HepG2 (cell line): Measurements from ENCODE around the gene KLF6. TPM values are rescaled to one million over a fixed set of nuclear protein-coding genes. Genes with fewer than 3 reads are reported as not detected.

Experiments used
- ATRX ChIP-seq: sonication (generic); formaldehyde crosslinking; IDR thresholded peaks from 2 replicates; pipeline ENCODE4 v1.4.0; 2020; ENCODE audit warnings: missing genetic modification reagents, borderline replicate concordance
- DNMT1 ChIP-seq: sonication (generic); formaldehyde crosslinking; IDR thresholded peaks from 2 replicates; pipeline ENCODE4 v1.5.1; 2020; ENCODE audit warnings: mild to moderate bottlenecking, missing genetic modification reagents
- HOXA9 ChIP-seq: sonication (generic); formaldehyde crosslinking; IDR thresholded peaks from 2 replicates; pipeline ENCODE4 v1.8.1; 2022; ENCODE audit warnings: missing genetic modification reagents, mild to moderate bottlenecking, moderate library complexity, borderline replicate concordance
- MAFF ChIP-seq: IDR thresholded peaks from 2 replicates; pipeline ENCODE4 v1.6.1; 2011; ENCODE audit warnings: low read depth, low read length, improper control_type of control experiment
- PHF5A ChIP-seq: IDR thresholded peaks from one replicate; pipeline ENCODE4 v1.6.1; 2018; ENCODE audit warnings: low read depth, missing genetic modification reagents; ENCODE audit not compliant: unreplicated experiment
- TGIF2 ChIP-seq: IDR thresholded peaks from 2 replicates; pipeline ENCODE4 v1.6.1; 2016; ENCODE audit warnings: control low read depth, missing compliant biosample characterization
- TRIM24 ChIP-seq: sonication (generic); formaldehyde crosslinking; IDR thresholded peaks from 2 replicates; pipeline ENCODE4 v1.8.0; 2022; ENCODE audit warnings: mild to moderate bottlenecking, missing genetic modification reagents
- ZFY ChIP-seq: sonication (generic); formaldehyde crosslinking; IDR thresholded peaks from 2 replicates; pipeline ENCODE4 v1.4.0; 2020; ENCODE audit warnings: missing genetic modification reagents
- ZNF232 ChIP-seq: sonication (generic); formaldehyde crosslinking; IDR thresholded peaks from 2 replicates; pipeline ENCODE4 v1.4.0; 2020; ENCODE audit warnings: missing genetic modification reagents, borderline replicate concordance
- ZNF724P ChIP-seq: sonication (generic); formaldehyde crosslinking; IDR thresholded peaks from 2 replicates; pipeline ENCODE4 v1.8.0; 2022; ENCODE audit warnings: missing genetic modification reagents, borderline replicate concordance
- ZNF776 ChIP-seq: sonication (generic); formaldehyde crosslinking; IDR thresholded peaks from 2 replicates; pipeline ENCODE4 v1.4.0; 2020; ENCODE audit warnings: mild to moderate bottlenecking, missing genetic modification reagents
- polyA plus RNA-seq, 8 experiments: library from polyadenylated mRNA; depleted of rRNA in 3 of 8; stranded (reverse) in 7 of 8; unstranded in 1 of 8; fragments of >200 nt; fragmentation: Illumina TruSeq in 4 of 8; extraction: Trizol in 4 of 8; gene quantifications; 2 replicates each; pipeline versions ENCODE4 v1.2.1 to v1.2.3, GENCODE V29; 2011 to 2016; ENCODE audit warnings: low read depth in 4 of 8, missing spikeins in 1 of 8, mixed read lengths in 1 of 8; ENCODE audit not compliant: insufficient read depth in 1 of 8
- total RNA-seq, 5 experiments: library from RNA; depleted of rRNA; stranded (reverse); fragments of >200 nt; fragmentation: Illumina TruSeq; extraction: Trizol; gene quantifications; 2 replicates each; pipeline ENCODE4 v1.2.3, GENCODE V29; 2016; ENCODE audit warnings: low read depth in 1 of 5
- TF ChIP-seq, protein P1 (sequence below): sonication (generic); formaldehyde crosslinking; IDR thresholded peaks from 2 replicates; pipeline ENCODE4 v1.4.0; 2020; ENCODE audit warnings: mild to moderate bottlenecking, missing genetic modification reagents, borderline replicate concordance
- TF ChIP-seq, protein P2 (sequence below): sonication (generic); formaldehyde crosslinking; conservative IDR thresholded peaks from 2 replicates; pipeline ENCODE4 v1.4.0; 2020; ENCODE audit warnings: missing genetic modification reagents
- TF ChIP-seq, protein P3 (sequence below): sonication (generic); formaldehyde crosslinking; IDR thresholded peaks from 2 replicates; pipeline ENCODE4 v1.4.0; 2020; ENCODE audit warnings: missing genetic modification reagents, low read depth, mild to moderate bottlenecking, borderline replicate concordance
- TF ChIP-seq, protein P4 (sequence below): sonication (generic); formaldehyde crosslinking; IDR thresholded peaks from 2 replicates; pipeline ENCODE4 v1.4.0; 2020; ENCODE audit warnings: missing genetic modification reagents, mild to moderate bottlenecking, borderline replicate concordance
- TF ChIP-seq, protein P5 (sequence below): sonication (generic); formaldehyde crosslinking; IDR thresholded peaks from 2 replicates; pipeline ENCODE4 v1.4.0; 2020; ENCODE audit warnings: mild to moderate bottlenecking, missing genetic modification reagents

KLF6 gene
- total and polyA plus RNA-seq, 2 of the 13 experiments (the other 11 are each of a cell fraction or from before 2014, with no cell fraction given), result 27.0 to 71.9 TPM

DNA sequence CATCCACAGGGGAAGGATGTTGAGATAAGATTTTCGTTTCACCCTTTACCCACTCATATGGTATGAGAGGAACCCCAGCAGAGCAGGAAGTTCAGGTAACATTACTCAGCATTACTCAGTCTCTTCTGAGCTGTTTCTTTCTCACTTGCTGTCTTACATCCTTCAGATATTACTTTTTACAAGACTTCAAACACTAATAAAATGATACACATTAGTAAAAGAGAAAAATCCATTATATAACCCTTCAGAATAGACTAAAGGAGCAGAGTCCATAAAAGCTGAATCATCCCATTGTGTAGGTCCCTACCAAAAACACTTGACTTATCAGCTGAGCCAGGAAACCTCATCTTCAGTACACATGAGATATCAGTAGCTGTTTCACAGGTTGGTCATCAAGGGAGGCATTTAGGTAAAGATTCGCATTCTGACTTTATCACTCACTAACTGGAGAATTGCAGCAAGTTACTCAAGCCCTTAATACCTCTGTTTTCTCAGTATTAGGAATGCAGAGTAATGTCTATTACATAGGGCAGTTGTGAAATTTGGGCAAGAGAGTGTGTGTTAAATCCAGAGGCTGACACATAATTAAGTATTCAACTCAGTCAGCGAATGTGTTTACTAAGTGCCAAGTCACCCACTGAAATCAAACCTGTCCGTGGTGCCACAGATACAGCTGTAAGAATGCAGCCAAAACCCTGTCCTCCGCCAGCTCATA, 44.7 kb downstream of the KLF6 start (continued):
- no peak for TF ChIP-seq ATRX (CRISPR knock-in tag)
- TF ChIP-seq, protein P1, sequence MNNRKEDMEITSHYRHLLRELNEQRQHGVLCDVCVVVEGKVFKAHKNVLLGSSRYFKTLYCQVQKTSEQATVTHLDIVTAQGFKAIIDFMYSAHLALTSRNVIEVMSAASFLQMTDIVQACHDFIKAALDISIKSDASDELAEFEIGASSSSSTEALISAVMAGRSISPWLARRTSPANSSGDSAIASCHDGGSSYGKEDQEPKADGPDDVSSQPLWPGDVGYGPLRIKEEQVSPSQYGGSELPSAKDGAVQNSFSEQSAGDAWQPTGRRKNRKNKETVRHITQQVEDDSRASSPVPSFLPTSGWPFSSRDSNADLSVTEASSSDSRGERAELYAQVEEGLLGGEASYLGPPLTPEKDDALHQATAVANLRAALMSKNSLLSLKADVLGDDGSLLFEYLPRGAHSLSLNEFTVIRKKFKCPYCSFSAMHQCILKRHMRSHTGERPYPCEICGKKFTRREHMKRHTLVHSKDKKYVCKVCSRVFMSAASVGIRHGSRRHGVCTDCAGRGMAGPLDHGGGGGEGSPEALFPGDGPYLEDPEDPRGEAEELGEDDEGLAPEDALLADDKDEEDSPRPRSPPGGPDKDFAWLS, result no peak
- TF ChIP-seq, protein P2, sequence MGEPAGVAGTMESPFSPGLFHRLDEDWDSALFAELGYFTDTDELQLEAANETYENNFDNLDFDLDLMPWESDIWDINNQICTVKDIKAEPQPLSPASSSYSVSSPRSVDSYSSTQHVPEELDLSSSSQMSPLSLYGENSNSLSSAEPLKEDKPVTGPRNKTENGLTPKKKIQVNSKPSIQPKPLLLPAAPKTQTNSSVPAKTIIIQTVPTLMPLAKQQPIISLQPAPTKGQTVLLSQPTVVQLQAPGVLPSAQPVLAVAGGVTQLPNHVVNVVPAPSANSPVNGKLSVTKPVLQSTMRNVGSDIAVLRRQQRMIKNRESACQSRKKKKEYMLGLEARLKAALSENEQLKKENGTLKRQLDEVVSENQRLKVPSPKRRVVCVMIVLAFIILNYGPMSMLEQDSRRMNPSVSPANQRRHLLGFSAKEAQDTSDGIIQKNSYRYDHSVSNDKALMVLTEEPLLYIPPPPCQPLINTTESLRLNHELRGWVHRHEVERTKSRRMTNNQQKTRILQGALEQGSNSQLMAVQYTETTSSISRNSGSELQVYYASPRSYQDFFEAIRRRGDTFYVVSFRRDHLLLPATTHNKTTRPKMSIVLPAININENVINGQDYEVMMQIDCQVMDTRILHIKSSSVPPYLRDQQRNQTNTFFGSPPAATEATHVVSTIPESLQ (CRISPR knock-in tag), result no peak
- TF ChIP-seq, protein P3, sequence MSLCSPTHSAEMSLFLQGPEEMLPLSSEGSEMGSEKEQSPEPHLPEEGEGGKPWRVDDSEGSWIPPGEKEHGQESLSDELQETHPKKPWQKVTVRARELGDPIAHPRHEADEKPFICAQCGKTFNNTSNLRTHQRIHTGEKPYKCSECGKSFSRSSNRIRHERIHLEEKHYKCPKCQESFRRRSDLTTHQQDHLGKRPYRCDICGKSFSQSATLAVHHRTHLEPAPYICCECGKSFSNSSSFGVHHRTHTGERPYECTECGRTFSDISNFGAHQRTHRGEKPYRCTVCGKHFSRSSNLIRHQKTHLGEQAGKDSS, result no peak
- TF ChIP-seq, protein P4, sequence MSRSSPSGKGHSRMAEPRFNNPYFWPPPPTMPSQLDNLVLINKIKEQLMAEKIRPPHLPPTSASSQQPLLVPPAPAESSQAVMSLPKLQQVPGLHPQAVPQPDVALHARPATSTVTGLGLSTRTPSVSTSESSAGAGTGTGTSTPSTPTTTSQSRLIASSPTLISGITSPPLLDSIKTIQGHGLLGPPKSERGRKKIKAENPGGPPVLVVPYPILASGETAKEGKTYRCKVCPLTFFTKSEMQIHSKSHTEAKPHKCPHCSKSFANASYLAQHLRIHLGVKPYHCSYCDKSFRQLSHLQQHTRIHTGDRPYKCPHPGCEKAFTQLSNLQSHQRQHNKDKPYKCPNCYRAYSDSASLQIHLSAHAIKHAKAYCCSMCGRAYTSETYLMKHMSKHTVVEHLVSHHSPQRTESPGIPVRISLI, result peak; percentile 34; the same call in 1 of the 2 replicates
- TF ChIP-seq DNMT1 (CRISPR knock-in tag), result no peak
- TF ChIP-seq HOXA9, result no peak
- TF ChIP-seq, protein P5, sequence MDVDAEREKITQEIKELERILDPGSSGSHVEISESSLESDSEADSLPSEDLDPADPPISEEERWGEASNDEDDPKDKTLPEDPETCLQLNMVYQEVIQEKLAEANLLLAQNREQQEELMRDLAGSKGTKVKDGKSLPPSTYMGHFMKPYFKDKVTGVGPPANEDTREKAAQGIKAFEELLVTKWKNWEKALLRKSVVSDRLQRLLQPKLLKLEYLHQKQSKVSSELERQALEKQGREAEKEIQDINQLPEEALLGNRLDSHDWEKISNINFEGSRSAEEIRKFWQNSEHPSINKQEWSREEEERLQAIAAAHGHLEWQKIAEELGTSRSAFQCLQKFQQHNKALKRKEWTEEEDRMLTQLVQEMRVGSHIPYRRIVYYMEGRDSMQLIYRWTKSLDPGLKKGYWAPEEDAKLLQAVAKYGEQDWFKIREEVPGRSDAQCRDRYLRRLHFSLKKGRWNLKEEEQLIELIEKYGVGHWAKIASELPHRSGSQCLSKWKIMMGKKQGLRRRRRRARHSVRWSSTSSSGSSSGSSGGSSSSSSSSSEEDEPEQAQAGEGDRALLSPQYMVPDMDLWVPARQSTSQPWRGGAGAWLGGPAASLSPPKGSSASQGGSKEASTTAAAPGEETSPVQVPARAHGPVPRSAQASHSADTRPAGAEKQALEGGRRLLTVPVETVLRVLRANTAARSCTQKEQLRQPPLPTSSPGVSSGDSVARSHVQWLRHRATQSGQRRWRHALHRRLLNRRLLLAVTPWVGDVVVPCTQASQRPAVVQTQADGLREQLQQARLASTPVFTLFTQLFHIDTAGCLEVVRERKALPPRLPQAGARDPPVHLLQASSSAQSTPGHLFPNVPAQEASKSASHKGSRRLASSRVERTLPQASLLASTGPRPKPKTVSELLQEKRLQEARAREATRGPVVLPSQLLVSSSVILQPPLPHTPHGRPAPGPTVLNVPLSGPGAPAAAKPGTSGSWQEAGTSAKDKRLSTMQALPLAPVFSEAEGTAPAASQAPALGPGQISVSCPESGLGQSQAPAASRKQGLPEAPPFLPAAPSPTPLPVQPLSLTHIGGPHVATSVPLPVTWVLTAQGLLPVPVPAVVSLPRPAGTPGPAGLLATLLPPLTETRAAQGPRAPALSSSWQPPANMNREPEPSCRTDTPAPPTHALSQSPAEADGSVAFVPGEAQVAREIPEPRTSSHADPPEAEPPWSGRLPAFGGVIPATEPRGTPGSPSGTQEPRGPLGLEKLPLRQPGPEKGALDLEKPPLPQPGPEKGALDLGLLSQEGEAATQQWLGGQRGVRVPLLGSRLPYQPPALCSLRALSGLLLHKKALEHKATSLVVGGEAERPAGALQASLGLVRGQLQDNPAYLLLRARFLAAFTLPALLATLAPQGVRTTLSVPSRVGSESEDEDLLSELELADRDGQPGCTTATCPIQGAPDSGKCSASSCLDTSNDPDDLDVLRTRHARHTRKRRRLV (CRISPR knock-in tag), result no peak
- no peak for TF ChIP-seq ZFY (CRISPR knock-in tag)
- no peak for TF ChIP-seq TRIM24
- TF ChIP-seq MAFF, result peak; percentile 41; the same call in 1 of the 2 replicates
- TF ChIP-seq ZNF724P (CRISPR knock-in tag), result no peak
- TF ChIP-seq ZNF776 (CRISPR knock-in tag), result no peak
- TF ChIP-seq PHF5A (CRISPR knock-in tag), result peak; percentile 55
- TF ChIP-seq ZNF232 (CRISPR knock-in tag), result no peak
- TF ChIP-seq TGIF2, result no peak
